K562 treated with DMSO at 1 percent for 4 hours (cell line): ENCODE results near the gene DENR. TPM values are rescaled to one million over a fixed set of nuclear protein-coding genes. Genes with fewer than 3 reads are reported as not detected.

Experiments used
- total RNA-seq: library from RNA; unstranded; fragments of 300-600 nt; gene quantifications from 2 replicates; pipeline ENCODE4 v1.2.3, GENCODE V29; 2022; ENCODE audit not compliant: insufficient read depth

DENR gene
- total RNA-seq = 24.8 and 31.2 TPM in 2 replicates

GRCh38 chr12:122752464-122753318 lies at the start of gene DENR:
Gene DENR, plus strand, starts transcription at chr12:122752824. Its CDS starts 878 bp downstream, at chr12:122753702.

GRCh38 chr12:122702890-122703611 lies 49.6 kb upstream of the DENR start, which contains the start of gene HCAR2:
Gene HCAR2, minus strand, starts transcription at chr12:122703357. Its CDS starts 74 bp downstream, at chr12:122703283.

GRCh38 chr12:122716658-122717057 lies 36.0 kb upstream of the DENR start, which contains the start of gene HCAR3:
Gene HCAR3, minus strand, starts transcription at chr12:122716811. Its CDS starts 74 bp downstream, at chr12:122716737.

GRCh38 chr12:122730215-122731014 lies 22.2 kb upstream of the DENR start, which contains the start of gene HCAR1:
Gene HCAR1, minus strand, starts transcription at chr12:122730844. Its CDS starts 505 bp downstream, at chr12:122730339.

Other genes starting within 250 kb of the DENR start
- 31.7 and 53.4 TPM in 2 replicates for gene RSRC2, start 225.9 kb upstream of the DENR start, total RNA-seq
- 42.3 and 50.8 TPM in 2 replicates for gene KNTC1, start 225.6 kb upstream of the DENR start, total RNA-seq
- not detected in 2 replicates for gene HCAR2, start 49.5 kb upstream of the DENR start, total RNA-seq
- not detected in 2 replicates for gene HCAR3, start 36.0 kb upstream of the DENR start, total RNA-seq
- not detected in 2 replicates for gene HCAR1, start 22.0 kb upstream of the DENR start, total RNA-seq
- 1.6 and 2.3 TPM in 2 replicates for gene CCDC62, start 21.7 kb downstream of the DENR start, total RNA-seq
- 18.7 and 23.2 TPM in 2 replicates for gene HIP1R, start 82.6 kb downstream of the DENR start, total RNA-seq
- 21.4 and 27.2 TPM in 2 replicates for gene VPS37B, start 143.3 kb downstream of the DENR start, total RNA-seq
- 8.5 and 9.8 TPM in 2 replicates for gene ABCB9, start 213.6 kb downstream of the DENR start, total RNA-seq
- gene OGFOD2, start 222.4 kb downstream of the DENR start, total RNA-seq = 47.2 and 57.6 TPM in 2 replicates
- 212 and 315 TPM in 2 replicates for gene ARL6IP4, start 227.9 kb downstream of the DENR start, total RNA-seq